Mesenchymal stem cell (in vitro differentiated cells and primary cell): ENCODE results near the gene STARD10.

Experiments
- DNase-seq: peaks from one replicate; pipeline ENCODE4 v3.0.0-alpha.2; 2013
- H2AFZ ChIP-seq: one replicate; pipeline ENCODE4 v1.6.1; 2013; ENCODE audit warnings: low read depth, mild to moderate bottlenecking, control low read depth, inconsistent platforms, low read length, moderate library complexity
- H2AK5ac ChIP-seq: 2 replicates; pipeline ENCODE4 v1.6.1; 2013; ENCODE audit warnings: low read length, moderate library complexity, mild to moderate bottlenecking, inconsistent platforms; ENCODE audit not compliant: severe bottlenecking
- H2BK120ac ChIP-seq: one replicate; pipeline ENCODE4 v1.6.1; 2013; ENCODE audit warnings: low read depth, mild to moderate bottlenecking, inconsistent platforms, low read length, moderate library complexity
- H2BK12ac ChIP-seq, 2 experiments: one replicate each; pipeline ENCODE4 v1.6.1; 2013; ENCODE audit warnings: inconsistent platforms in 2 of 2, low read length in 2 of 2, mild to moderate bottlenecking in 2 of 2, moderate library complexity in 2 of 2, control low read depth in 1 of 2
- H2BK15ac ChIP-seq: one replicate; pipeline ENCODE4 v1.6.1; 2013; ENCODE audit warnings: mild to moderate bottlenecking, low read depth, inconsistent platforms; ENCODE audit not compliant: poor library complexity, severe bottlenecking
- H2BK5ac ChIP-seq: 2 replicates; pipeline ENCODE4 v1.6.1; 2013; ENCODE audit warnings: low read depth, mild to moderate bottlenecking, low read length, control low read depth, inconsistent platforms; ENCODE audit not compliant: poor library complexity, severe bottlenecking
- H3K14ac ChIP-seq, 2 experiments: one replicate each; pipeline ENCODE4 v1.6.1; 2013; ENCODE audit warnings: inconsistent platforms in 2 of 2, low read length in 2 of 2, control low read depth in 1 of 2, mild to moderate bottlenecking in 1 of 2, moderate library complexity in 1 of 2
- H3K18ac ChIP-seq, 2 experiments: one replicate each; pipeline ENCODE4 v1.6.1; 2013; ENCODE audit warnings: inconsistent platforms in 2 of 2, low read length in 2 of 2, control low read depth in 1 of 2, low read depth in 1 of 2, mild to moderate bottlenecking in 1 of 2
- H3K23ac ChIP-seq, 2 experiments: one replicate each; pipeline ENCODE4 v1.6.1; 2013; ENCODE audit warnings: inconsistent platforms in 2 of 2, low read length in 2 of 2, mild to moderate bottlenecking in 2 of 2, moderate library complexity in 2 of 2, control low read depth in 1 of 2
- H3K27ac ChIP-seq: 2 replicates; pipeline ENCODE4 v1.5.1; 2013; ENCODE audit warnings: mild to moderate bottlenecking, moderate library complexity, low read length, control low read depth, inconsistent platforms; ENCODE audit not compliant: poor library complexity, severe bottlenecking
- H3K27me3 ChIP-seq, 2 experiments: 2 replicates each; pipeline versions ENCODE4 v1.6.1 to v1.7.0; 2013; ENCODE audit warnings: low read length in 2 of 2, mild to moderate bottlenecking in 2 of 2, moderate library complexity in 2 of 2, control low read depth in 1 of 2, inconsistent platforms in 1 of 2; ENCODE audit not compliant: control insufficient read depth in 1 of 2, insufficient read depth in 1 of 2
- H3K36me3 ChIP-seq, 2 experiments: 2 replicates each; pipeline versions ENCODE4 v1.6.1 to v1.7.0; 2013; ENCODE audit warnings: low read length in 2 of 2, control low read depth in 1 of 2, inconsistent platforms in 1 of 2, low read depth in 1 of 2, mild to moderate bottlenecking in 1 of 2; ENCODE audit not compliant: insufficient read depth in 2 of 2, control insufficient read depth in 1 of 2
- H3K4ac ChIP-seq, 2 experiments: one replicate each; pipeline ENCODE4 v1.6.1; 2013; ENCODE audit warnings: inconsistent platforms in 2 of 2, low read length in 2 of 2, mild to moderate bottlenecking in 2 of 2, moderate library complexity in 2 of 2, control low read depth in 1 of 2, low read depth in 1 of 2
- H3K4me1 ChIP-seq: 2 replicates; pipeline ENCODE4 v1.6.1; 2013; ENCODE audit warnings: low read depth, low read length, control low read depth; ENCODE audit not compliant: control insufficient read depth, insufficient read depth
- H3K4me2 ChIP-seq: 2 replicates; pipeline ENCODE4 v1.6.1; 2013; ENCODE audit warnings: low read length, mild to moderate bottlenecking, inconsistent platforms; ENCODE audit not compliant: poor library complexity, severe bottlenecking
- H3K4me3 ChIP-seq, 2 experiments: 2 replicates each; pipeline versions ENCODE4 v1.5.1 to v1.7.0; 2013; ENCODE audit warnings: low read length in 2 of 2, mild to moderate bottlenecking in 2 of 2, control low read depth in 1 of 2, low read depth in 1 of 2; ENCODE audit not compliant: insufficient read depth in 1 of 2
- H3K79me1 ChIP-seq: replicated peaks from 2 replicates; pipeline ENCODE4 v1.6.1; 2013; ENCODE audit warnings: mild to moderate bottlenecking, control low read depth, low read length, inconsistent platforms; ENCODE audit not compliant: poor library complexity, severe bottlenecking
- H3K9ac ChIP-seq: 2 replicates; pipeline ENCODE4 v1.7.0; 2013; ENCODE audit warnings: mild to moderate bottlenecking, low read length, moderate library complexity
- H3K9me3 ChIP-seq: 2 replicates; pipeline ENCODE4 v1.7.0; 2013; ENCODE audit warnings: mild to moderate bottlenecking, low read length; ENCODE audit not compliant: control insufficient read depth
- H4K8ac ChIP-seq: one replicate; pipeline ENCODE4 v1.6.1; 2013; ENCODE audit warnings: inconsistent platforms, mild to moderate bottlenecking, low read length, moderate library complexity
- H4K91ac ChIP-seq: one replicate; pipeline ENCODE4 v1.6.1; 2013; ENCODE audit warnings: mild to moderate bottlenecking, low read length, inconsistent platforms
- WGBS: methylation state at CpG from one replicate; pipeline ENCODE4 v1.1.7; 2013; ENCODE audit warnings: mixed read lengths; 5-methylcytosine and 5-hydroxymethylcytosine counted together

Gene STARD10

DNA sequence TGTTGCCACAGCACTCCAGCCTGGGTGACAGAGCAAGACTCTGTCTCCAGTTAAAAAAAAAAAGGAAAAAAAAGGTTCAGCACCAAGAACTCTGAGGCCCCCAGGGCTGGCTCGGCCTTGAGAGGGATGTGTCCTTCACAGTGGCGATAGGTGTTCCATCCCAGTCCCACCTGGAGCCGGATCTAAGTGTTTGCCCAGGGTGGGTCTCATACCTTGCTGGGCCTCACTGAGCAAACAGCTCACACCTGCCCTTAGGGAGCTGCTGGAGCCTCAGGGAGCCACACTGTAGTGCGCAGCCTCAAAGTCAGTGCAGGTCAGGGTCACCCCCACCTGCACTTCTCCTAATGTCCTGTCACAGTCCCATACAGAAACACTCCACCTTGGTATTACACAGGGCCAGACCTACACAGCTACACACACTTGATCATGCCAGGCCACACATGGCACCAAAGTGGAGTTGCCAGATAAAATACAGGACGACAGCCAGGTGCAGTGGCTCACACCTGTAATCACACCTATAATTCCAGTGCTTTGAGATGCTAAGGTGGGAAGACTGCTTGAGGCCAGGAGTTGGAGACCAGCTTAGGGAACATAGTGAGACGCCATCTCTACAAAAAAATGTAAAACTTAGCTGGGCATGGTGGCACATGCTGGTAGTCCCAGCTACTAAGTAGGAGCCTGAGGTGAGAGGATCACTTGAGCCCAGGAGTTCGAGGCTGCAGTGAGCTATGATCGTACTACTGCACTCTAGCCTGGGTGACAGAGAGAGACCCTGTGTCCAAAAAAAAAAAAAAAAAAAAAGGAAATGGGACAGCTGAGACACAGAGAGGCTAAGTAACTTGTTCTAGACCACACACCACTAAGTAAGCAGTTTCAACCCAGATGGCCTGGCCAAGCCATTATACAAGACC, 7.3 kb downstream of the STARD10 start:
- H3K23ac ChIP-seq, result no peak overlapping the region
- H3K4ac ChIP-seq, result no peak overlapping the region

DNA sequence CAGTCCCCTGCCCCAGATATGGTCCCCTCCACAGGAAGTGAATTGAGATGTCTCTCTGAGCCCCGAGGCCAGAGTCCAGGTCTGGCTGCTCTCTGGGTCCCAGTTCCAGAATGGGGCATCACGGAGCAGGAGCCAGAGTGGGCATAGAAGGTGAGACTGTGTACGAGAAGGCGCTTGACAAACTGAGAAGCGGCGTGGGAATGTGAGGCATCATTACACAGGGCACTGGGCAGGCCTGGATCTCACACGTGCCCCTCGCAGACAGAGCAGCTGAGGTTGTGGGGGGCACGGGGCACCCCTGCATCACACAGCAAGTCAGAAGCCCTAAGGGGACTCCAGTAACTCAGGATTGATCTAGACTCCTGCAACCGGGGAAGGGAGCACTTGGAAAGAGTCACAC, 9.2 kb downstream of the STARD10 start:
- WGBS, result 82% methylated on average over 10 of the region's 10 CpGs
- no peak overlapping the region for H4K8ac ChIP-seq
- H2BK120ac ChIP-seq, result no peak overlapping the region
- H2AK5ac ChIP-seq, result no peak overlapping the region
- peak overlapping the region; percentile 86 for H2BK15ac ChIP-seq
- H3K9ac ChIP-seq, result no peak overlapping the region
- H2BK12ac ChIP-seq, result no peak overlapping the region
- H3K4me3 ChIP-seq, result no peak overlapping the region
- no peaks in the 10 kb centered on the region for H3K79me1 ChIP-seq
- DNase-seq, result no peak
- H2AFZ ChIP-seq, result no peak overlapping the region
- H3K18ac ChIP-seq, result no peak overlapping the region
- H3K9me3 ChIP-seq, result no peaks in the 10 kb centered on the region
- peaks cover 4 to 11% of the 10 kb centered on the region in 2 experiments for H3K27me3 ChIP-seq
- H3K4ac ChIP-seq, result no peak overlapping the region
- H2BK5ac ChIP-seq, result no peak overlapping the region
- peaks cover 30% of the 10 kb centered on the region for H3K4me1 ChIP-seq
- H3K4me2 ChIP-seq, result no peak overlapping the region
- peaks cover 0 to 3% of the 10 kb centered on the region in 2 experiments for H3K36me3 ChIP-seq
- H3K23ac ChIP-seq, result no peak overlapping the region
- H3K14ac ChIP-seq, result no peak overlapping the region
- peak overlapping the region; percentile 48 for H4K91ac ChIP-seq
- no peak overlapping the region for H3K27ac ChIP-seq

More for the DNA sequence above, 7.3 kb downstream of the STARD10 start:
- Histone ChIP-seq H2BK5ac (no peak overlapping the region), H3K27me3 (peaks cover 4 to 5% of the 10 kb centered on the region in 2 experiments), H3K18ac (no peak overlapping the region), H3K14ac (no peak overlapping the region), H3K9ac (no peak overlapping the region), H3K36me3 (peaks cover 0 to 3% of the 10 kb centered on the region in 2 experiments), H2AK5ac (no peak overlapping the region), H3K4me3 (no peak overlapping the region), H2AFZ (no peak overlapping the region), H2BK12ac (peak overlapping the region in 1 of 2 experiments; percentile 35), H3K9me3 (no peaks in the 10 kb centered on the region), H3K27ac (no peak overlapping the region), H2BK15ac (no peak overlapping the region), H3K4me2 (no peak overlapping the region), H3K4me1 (peaks cover 25% of the 10 kb centered on the region), H4K8ac (no peak overlapping the region), H4K91ac (peak overlapping the region; percentile 43), H3K79me1 (no peaks in the 10 kb centered on the region), H2BK120ac (no peak overlapping the region)
- WGBS, result 85% methylated on average over 8 of the region's 8 CpGs
- DNase-seq, result no peak

DNA sequence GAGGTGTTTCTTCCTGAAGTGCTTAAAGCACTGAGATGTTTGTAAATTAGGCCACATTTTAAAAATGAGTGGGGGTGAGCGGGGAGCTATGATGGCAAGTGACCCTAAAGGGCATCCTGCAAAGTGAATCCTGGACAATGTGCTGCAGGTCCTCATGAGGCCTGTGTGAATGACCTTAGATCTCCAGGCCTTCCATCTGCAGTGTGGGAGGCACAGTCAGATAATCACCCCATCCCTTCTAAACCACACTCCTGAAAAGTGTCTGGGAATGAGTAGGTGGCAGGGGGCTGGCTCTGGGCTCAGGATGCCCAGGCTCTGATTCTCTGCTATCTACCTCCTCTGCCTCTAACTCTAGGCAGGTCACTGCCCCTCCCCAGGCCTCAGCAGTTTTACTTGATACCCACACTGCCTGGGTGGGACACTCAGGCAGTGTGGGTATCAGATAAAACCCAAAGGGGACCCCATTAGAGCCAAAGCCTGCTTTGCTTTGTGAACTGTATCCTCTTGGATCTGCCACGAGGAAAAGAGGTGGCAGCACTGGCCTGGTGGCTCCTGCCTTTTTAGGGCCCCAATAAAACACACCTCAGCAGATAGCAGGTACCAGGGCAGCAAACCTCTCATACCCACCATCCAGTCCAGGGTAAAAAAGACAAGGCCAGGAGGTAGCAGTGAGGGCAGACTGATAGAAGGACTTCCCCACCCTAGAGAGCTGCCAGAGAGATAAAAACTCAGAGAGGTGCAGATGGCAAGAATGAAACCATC, 10.5 kb downstream of the STARD10 start:
- no peak overlapping the region for H4K91ac ChIP-seq
- H3K18ac ChIP-seq, result no peak overlapping the region
- no peak overlapping the region for H4K8ac ChIP-seq
- peaks cover 4 to 13% of the 10 kb centered on the region in 2 experiments for H3K27me3 ChIP-seq
- no peaks in the 10 kb centered on the region for H3K79me1 ChIP-seq
- peaks cover 34% of the 10 kb centered on the region for H3K4me1 ChIP-seq
- H3K4me3 ChIP-seq, result no peak overlapping the region
- H3K14ac ChIP-seq, result no peak overlapping the region
- H2BK120ac ChIP-seq, result no peak overlapping the region
- no peak overlapping the region for H2BK15ac ChIP-seq
- no peaks in the 10 kb centered on the region for H3K9me3 ChIP-seq
- no peak overlapping the region for H3K4ac ChIP-seq
- H3K23ac ChIP-seq, result no peak overlapping the region
- H2BK5ac ChIP-seq, result no peak overlapping the region
- H2BK12ac ChIP-seq, result no peak overlapping the region
- 89% methylated on average over 2 of the region's 2 CpGs for WGBS
- H2AFZ ChIP-seq, result no peak overlapping the region
- no peak overlapping the region for H3K27ac ChIP-seq
- H3K4me2 ChIP-seq, result no peak overlapping the region
- peaks cover 0 to 3% of the 10 kb centered on the region in 2 experiments for H3K36me3 ChIP-seq
- no peak overlapping the region for H3K9ac ChIP-seq
- DNase-seq, result no peak
- H2AK5ac ChIP-seq, result no peak overlapping the region
